Heart left ventricle (tissue), 16 donors: ENCODE results near the gene WNT3A. TPM values are rescaled to one million over a fixed set of nuclear protein-coding genes. Genes with fewer than 3 reads are reported as not detected.
A peak's percentile ranks its signal among the peaks of the same experiment; 100 is the strongest.

Experiments used
- ATAC-seq, 4 donors: fragments of 200-7000 bp; cut with Tn5 transposase; one replicate each; pipeline ENCODE4 v1.9.1; 2020 to 2022; ENCODE audit warnings: moderate library complexity in 4 of 4, mild to moderate bottlenecking in 3 of 4, moderate number of reproducible peaks in 1 of 4
- DNase-seq, 5 donors: peaks; one replicate each; pipeline ENCODE4 v3.0.0-alpha.2; 2020
- H3K27ac ChIP-seq, 12 donors: fragments of 200-600 bp; sonication (generic) in 4 of 12; one replicate each; pipeline versions ENCODE4 v1.5.0 to v1.8.0; 2016 to 2022; ENCODE audit warnings: mild to moderate bottlenecking in 2 of 12
- H3K27me3 ChIP-seq, 9 donors: fragments of 200-600 bp; sonication (generic) in 2 of 9; one replicate each; pipeline versions ENCODE4 v1.5.1 to v1.8.0; 2016 to 2022; ENCODE audit warnings: mild to moderate bottlenecking in 3 of 9
- H3K36me3 ChIP-seq, 9 donors: fragments of 200-600 bp; sonication (generic) in 2 of 9; one replicate each; pipeline versions ENCODE4 v1.5.0 to v1.8.0; 2018 to 2022; ENCODE audit warnings: mild to moderate bottlenecking in 2 of 9
- H3K4me1 ChIP-seq, 12 donors: fragments of 200-600 bp; sonication (generic) in 4 of 12; one replicate each; pipeline versions ENCODE4 v1.5.0 to v1.8.0; 2016 to 2022; ENCODE audit warnings: mild to moderate bottlenecking in 3 of 12
- H3K4me3 ChIP-seq, 12 donors: fragments of 200-600 bp; sonication (generic) in 4 of 12; one replicate each; pipeline versions ENCODE4 v1.5.0 to v1.8.0; 2017 to 2022; ENCODE audit warnings: mild to moderate bottlenecking in 9 of 12, moderate library complexity in 4 of 12
- H3K9me3 ChIP-seq, 12 donors: fragments of 200-600 bp; sonication (generic) in 4 of 12; one replicate each; pipeline versions ENCODE4 v1.5.0 to v1.8.0; 2016 to 2022; ENCODE audit warnings: mild to moderate bottlenecking in 1 of 12
- POLR2A ChIP-seq, 2 donors: fragments of 450-650 bp; IDR thresholded peaks; one replicate each; pipeline ENCODE4 v1.6.1; 2017; ENCODE audit warnings: antibody characterized with exemption in 2 of 2, mild to moderate bottlenecking in 2 of 2, moderate library complexity in 2 of 2
- WGBS, 4 donors: extraction: QIAGEN DNeasy Blood & Tissue Kit in 2 of 4; methylation state at CpG; one replicate each; pipeline versions ENCODE4 v1.1.5 to v1.1.7; 2013 to 2018; 5-methylcytosine and 5-hydroxymethylcytosine counted together
- intact Hi-C, 10 donors: fragments of 100-400 bp; cut with DNase I; formaldehyde crosslinking; loops; one replicate each; pipeline versions ENCODE4 v1.11.1 to v1.14.2; 2022
- polyA plus RNA-seq, 2 donors: library from polyadenylated mRNA; stranded (reverse); fragments of 200-250 nt; gene quantifications; one replicate each; pipeline ENCODE4 v1.2.3, GENCODE V29; 2013
- total RNA-seq, 9 donors: library from RNA; depleted of rRNA in 2 of 9; stranded (reverse); fragments of >200 nt in 2 of 9; fragmentation: NEBNext Ultra II Directional in 3 of 9; extraction: Animal tissue kit (Norgen Biotek cat#: 25700) in 3 of 9; gene quantifications; one replicate each; pipeline versions ENCODE4 v1.1.0 to v1.2.4, GENCODE V29; 2016 to 2023
- TF ChIP-seq, protein P1 (sequence below), 12 donors: fragments of 200-600 bp; sonication (generic) in 4 of 12; IDR thresholded peaks; one replicate each; pipeline versions ENCODE4 v1.5.0 to v1.8.0; 2018 to 2022; ENCODE audit warnings: antibody characterized with exemption in 12 of 12, mild to moderate bottlenecking in 5 of 12
- donor health status: ischemic (EF 13 %, LVEDD 7.1; RV severe dilation, severe dysfunction).
- donor health status: healthy with polysubstance abuse.
- donor health status: DM: no; HTN: yes; CAD: no.
- donor health status: DM: no; HTN: no; CAD: no.
- donor health status: ischemic (EF 25% LVEDD 6.9; RV normal size, moderate dysfunction).
- donor health status: ischemic (EF 25% LVEDD 5.7; RV mildly dilated, moderate dysfunction).
- donor health status: healthy.
- donor health status: DM: yes; HTN: yes; CAD: no.
- donor health status: ischemic (EF 35%, LVEDD 5.7; RV mildly dilated, moderate dysfunction).
- donor health status: nonischemic (EF 11% LVEDD 7.7; RV severe dilation, severe dysfunction).
- donor health status: DM: yes; HTN: yes; CAD: no.
- donor health status: PGD.
- donor health status: ischemic (EF 29% LVEDD 5.4; RV normal size, mild dysfunction).
- donor health status: nonischemic (EF 23%, LVEDD 6.1; RV moderate dilation, normal function).

Gene WNT3A
- total and polyA plus RNA-seq, 11 donors, result not detected

DNA sequence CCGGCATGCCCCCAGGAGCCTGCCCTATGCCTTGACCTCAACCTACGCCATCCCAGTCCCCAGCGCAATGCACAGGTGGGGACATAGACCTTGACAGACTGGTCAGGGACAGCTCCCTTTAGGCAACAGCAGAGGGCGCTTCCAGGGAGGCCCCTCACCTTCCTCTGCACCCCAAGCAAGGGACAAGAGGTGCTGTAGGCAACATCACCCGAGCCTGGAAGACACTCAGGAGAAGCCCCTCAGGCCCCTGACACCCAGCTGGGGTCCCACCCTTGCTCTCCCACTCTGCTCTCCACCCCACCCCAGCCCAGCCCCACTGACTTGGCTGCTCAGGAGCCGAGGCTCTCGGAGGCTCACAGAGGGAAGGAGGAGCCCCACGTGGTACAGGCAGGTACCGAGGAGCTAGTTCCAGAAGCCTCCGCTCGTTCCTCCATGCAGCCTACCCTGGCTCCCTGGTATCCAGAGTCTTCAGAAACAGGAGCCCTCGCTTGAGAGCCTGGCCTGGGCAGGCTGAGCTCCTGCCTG, 2.4 kb upstream of the WNT3A start:
- intact Hi-C loops, result loop anchor here in 1 of 10 donors (5.0 kb wide), 1 partner anchor 73 kb away; no protein-coding TSS in a partner anchor
- DNase-seq, result no peak
- WGBS, 4 donors, result 11 to 22% (median 16%) methylated on average over 10 to 12 of the region's 12 CpGs
- H3K9me3 ChIP-seq, result no peaks in the 10 kb centered on the region
- H3K36me3 ChIP-seq, result no peaks in the 10 kb centered on the region
- no peak overlapping the region for H3K4me3 ChIP-seq
- TF ChIP-seq, protein P1, sequence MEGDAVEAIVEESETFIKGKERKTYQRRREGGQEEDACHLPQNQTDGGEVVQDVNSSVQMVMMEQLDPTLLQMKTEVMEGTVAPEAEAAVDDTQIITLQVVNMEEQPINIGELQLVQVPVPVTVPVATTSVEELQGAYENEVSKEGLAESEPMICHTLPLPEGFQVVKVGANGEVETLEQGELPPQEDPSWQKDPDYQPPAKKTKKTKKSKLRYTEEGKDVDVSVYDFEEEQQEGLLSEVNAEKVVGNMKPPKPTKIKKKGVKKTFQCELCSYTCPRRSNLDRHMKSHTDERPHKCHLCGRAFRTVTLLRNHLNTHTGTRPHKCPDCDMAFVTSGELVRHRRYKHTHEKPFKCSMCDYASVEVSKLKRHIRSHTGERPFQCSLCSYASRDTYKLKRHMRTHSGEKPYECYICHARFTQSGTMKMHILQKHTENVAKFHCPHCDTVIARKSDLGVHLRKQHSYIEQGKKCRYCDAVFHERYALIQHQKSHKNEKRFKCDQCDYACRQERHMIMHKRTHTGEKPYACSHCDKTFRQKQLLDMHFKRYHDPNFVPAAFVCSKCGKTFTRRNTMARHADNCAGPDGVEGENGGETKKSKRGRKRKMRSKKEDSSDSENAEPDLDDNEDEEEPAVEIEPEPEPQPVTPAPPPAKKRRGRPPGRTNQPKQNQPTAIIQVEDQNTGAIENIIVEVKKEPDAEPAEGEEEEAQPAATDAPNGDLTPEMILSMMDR (IDR thresholded peaks at IDR 0.05), result peak in 8 of 12 donors; percentile 5 to 38 (median 30)
- TF ChIP-seq POLR2A (IDR thresholded peaks at IDR 0.05), result no peak
- H3K27me3 ChIP-seq, result peaks cover 43 to 77% (median 63%) of the 10 kb centered on the region in 9 donors
- peak in 1 of 4 donors; percentile 58 for ATAC-seq
- H3K27ac ChIP-seq, result no peak overlapping the region
- peaks cover 0 to 16% (median 0%) of the 10 kb centered on the region in 12 donors for H3K4me1 ChIP-seq

DNA sequence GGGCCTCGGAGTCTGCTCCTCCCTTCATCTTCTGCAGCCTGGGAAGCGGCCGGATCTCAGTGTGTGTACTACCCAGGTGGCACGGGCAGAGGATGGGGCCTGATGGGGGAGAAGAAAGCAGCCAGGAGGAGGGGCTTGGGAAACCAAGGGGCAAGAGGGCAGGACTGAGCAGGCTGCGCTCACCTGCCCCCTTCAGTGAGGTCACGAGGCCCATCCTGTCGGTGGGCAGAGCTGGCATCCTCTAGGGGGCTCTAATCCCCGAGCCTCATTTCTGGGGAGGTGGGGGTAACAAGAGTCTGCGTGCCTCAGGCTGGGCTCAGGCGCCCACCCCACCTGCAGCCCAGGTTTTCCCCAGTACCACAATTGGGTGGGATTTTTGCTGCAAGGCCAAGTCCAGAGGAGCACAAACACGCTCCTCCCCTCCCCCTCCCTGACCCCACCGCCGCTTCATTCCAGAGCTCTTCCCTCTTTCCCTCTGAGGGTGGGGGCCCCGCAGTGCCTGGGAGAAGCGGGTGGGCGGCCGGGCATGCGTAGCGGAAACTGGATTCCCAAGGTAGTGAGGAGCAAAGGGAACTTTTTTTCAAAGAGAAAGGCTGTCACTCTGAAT, 1.8 kb upstream of the WNT3A start:
- 8 to 10% (median 10%) methylated on average over 17 to 19 of the region's 19 CpGs for WGBS, 4 donors
- Histone ChIP-seq H3K4me1 (peaks cover 0 to 16% (median 0%) of the 10 kb centered on the region in 12 donors), H3K9me3 (no peaks in the 10 kb centered on the region), H3K4me3 (no peak overlapping the region), H3K27ac (no peak overlapping the region), H3K36me3 (no peaks in the 10 kb centered on the region), H3K27me3 (peaks cover 43 to 83% (median 68%) of the 10 kb centered on the region in 9 donors)
- intact Hi-C loops, result loop anchor here in 1 of 10 donors (5.0 kb wide), 1 partner anchor 72 kb away; no protein-coding TSS in a partner anchor
- TF ChIP-seq POLR2A (IDR thresholded peaks at IDR 0.05), result no peak
- TF ChIP-seq, protein P1 (IDR thresholded peaks at IDR 0.05), result no peak
- ATAC-seq (no peak), DNase-seq (no peak)

DNA sequence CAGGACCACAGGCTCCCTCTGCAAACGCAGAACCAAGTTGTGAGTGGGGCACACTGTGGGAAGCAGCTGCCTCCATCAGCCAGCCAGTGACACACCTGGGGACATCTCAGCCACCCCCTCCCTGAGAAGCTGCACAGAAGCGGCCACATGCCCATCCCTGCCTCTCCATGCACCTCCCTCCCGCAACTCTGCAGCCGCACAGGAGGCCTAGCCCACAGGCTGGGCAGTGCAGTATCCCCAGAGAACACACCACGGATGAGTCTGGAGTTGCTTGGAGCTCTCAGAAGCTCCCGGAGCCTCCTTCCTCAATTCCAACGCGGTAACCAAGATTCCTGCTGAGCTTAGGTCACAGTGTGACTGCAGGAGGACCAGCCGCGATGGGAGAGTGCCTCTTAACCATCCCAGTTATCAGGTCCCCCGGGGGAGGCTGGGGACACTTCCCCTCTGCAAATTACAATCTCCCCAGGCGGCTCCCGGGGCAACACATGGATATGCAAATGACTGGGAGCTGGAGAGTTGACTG, 1.2 kb upstream of the WNT3A start:
- TF ChIP-seq, protein P1 (IDR thresholded peaks at IDR 0.05), result no peak
- no peak for TF ChIP-seq POLR2A (IDR thresholded peaks at IDR 0.05)
- H3K27ac ChIP-seq, result no peak overlapping the region
- intact Hi-C loops, result no loop called here
- WGBS, 4 donors, result 0 to 2% (median 2%) methylated on average over 2 to 13 of the region's 13 CpGs
- H3K4me3 ChIP-seq, result no peak overlapping the region
- peaks cover 47 to 89% (median 68%) of the 10 kb centered on the region in 9 donors for H3K27me3 ChIP-seq
- DNase-seq (no peak), ATAC-seq (no peak)
- H3K9me3 ChIP-seq, result no peaks in the 10 kb centered on the region
- H3K4me1 ChIP-seq, result peaks cover 0 to 16% (median 0%) of the 10 kb centered on the region in 12 donors
- H3K36me3 ChIP-seq, result no peaks in the 10 kb centered on the region

DNA sequence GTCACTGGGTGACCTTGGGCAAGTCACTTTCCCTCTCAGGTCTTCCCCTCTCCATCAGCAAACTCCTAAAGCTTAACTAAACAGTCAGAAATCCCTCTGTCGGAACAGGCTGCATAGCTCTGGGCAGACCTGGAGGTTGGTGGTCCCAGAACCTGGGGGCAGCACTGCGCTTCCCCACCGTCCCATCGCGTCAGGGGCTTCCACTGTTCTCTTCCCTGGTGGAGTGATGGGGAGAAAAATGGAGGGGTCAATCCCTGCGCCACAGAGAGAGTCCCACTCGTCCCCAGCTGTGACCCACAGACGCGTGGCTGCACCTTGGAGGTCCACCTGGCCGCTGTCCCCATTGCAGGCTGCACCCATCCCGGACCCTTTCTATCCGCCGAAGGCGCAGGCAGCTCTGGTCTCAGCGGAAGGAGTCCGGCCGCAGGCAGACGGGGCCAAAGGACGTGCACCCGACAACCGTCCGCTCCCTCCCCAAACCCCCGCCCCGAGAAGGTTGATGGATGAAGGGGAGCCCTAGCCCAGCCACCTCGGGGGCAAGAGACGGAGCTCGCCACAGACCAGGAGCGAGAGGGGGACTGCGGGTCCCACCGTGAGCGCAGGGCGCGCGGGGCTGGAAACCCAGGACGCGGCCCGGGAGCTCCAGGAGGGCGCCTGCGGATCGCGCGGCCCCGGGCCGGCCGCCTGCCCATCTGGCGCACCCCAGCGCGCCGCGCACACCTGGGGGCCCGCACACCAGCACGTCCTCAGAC, 588 bp upstream of the WNT3A start:
- Histone ChIP-seq H3K9me3 (no peaks in the 10 kb centered on the region), H3K4me1 (peaks cover 0 to 16% (median 0%) of the 10 kb centered on the region in 12 donors), H3K27me3 (peaks cover 47 to 91% (median 68%) of the 10 kb centered on the region in 9 donors), H3K4me3 (peak overlapping the region in 1 of 12 donors; percentile 29), H3K27ac (no peak overlapping the region), H3K36me3 (no peaks in the 10 kb centered on the region)
- DNase-seq, result no peak
- intact Hi-C loops, result no loop called here
- TF ChIP-seq POLR2A (IDR thresholded peaks at IDR 0.05), result no peak
- TF ChIP-seq, protein P1 (IDR thresholded peaks at IDR 0.05), result no peak
- 3 to 5% (median 3%) methylated on average over 18 to 52 of the region's 52 CpGs for WGBS, 4 donors
- ATAC-seq, result no peak
